ENCODE data around the gene FBXL19.

FBXL19 gene, protein sequence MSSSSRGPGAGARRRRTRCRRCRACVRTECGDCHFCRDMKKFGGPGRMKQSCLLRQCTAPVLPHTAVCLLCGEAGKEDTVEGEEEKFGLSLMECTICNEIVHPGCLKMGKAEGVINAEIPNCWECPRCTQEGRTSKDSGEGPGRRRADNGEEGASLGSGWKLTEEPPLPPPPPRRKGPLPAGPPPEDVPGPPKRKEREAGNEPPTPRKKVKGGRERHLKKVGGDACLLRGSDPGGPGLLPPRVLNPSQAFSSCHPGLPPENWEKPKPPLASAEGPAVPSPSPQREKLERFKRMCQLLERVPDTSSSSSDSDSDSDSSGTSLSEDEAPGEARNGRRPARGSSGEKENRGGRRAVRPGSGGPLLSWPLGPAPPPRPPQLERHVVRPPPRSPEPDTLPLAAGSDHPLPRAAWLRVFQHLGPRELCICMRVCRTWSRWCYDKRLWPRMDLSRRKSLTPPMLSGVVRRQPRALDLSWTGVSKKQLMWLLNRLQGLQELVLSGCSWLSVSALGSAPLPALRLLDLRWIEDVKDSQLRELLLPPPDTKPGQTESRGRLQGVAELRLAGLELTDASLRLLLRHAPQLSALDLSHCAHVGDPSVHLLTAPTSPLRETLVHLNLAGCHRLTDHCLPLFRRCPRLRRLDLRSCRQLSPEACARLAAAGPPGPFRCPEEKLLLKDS

DNA sequence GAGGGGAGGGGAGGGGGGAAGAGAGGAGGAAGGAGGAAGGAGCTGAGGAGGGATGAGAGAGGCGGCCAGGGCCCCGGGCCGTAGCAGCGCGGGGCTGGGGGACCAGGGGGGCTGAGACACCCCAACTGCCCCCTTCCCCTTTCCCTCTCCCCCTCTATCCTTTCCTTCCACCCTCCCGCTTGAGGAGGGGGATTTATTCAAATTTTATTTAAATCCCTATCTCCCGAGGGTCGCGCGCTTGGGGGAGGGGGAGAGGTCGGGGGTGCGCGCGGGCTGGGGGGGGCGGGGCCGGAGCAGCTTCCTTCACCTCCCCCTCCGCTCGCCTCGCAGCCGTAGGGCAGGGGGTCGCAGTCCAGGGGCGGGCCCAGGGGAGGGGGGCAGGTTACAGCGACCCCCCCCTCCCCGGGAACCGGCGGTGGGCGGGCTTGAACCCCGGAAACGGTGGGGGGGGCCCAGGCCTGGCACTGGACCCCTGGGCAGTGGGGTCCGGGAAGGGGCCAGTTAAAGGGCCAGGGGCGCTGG lies at the start of gene FBXL19:
TSS of gene FBXL19 (plus strand) at position 19 of the 522 bp plus-strand sequence. CDS start 2,183 bp downstream, outside the sequence.
- Histone ChIP-seq H3K27me3 (ENCODE audit: control insufficient read depth, insufficient read depth, low read length) (no peaks in the 10 kb centered on the region), H3K9ac (ENCODE audit: low read length) (peak within 1 kb of the TSS; percentile 74), H3K4me3 (ENCODE audit: low read length) (peak within 1 kb of the TSS; percentile 63), H3K9me3 (ENCODE audit: control insufficient read depth, low read depth, low read length) (no peaks in the 10 kb centered on the region), H3K36me3 (ENCODE audit: control insufficient read depth, low read depth, low read length) (peaks cover 7% of the 10 kb centered on the region), H3K4me1 (ENCODE audit: control insufficient read depth, low read depth, low read length) (no peaks in the 10 kb centered on the region), H3K27ac (ENCODE audit: low read length) (peak within 1 kb of the TSS; percentile 88)

DNA sequence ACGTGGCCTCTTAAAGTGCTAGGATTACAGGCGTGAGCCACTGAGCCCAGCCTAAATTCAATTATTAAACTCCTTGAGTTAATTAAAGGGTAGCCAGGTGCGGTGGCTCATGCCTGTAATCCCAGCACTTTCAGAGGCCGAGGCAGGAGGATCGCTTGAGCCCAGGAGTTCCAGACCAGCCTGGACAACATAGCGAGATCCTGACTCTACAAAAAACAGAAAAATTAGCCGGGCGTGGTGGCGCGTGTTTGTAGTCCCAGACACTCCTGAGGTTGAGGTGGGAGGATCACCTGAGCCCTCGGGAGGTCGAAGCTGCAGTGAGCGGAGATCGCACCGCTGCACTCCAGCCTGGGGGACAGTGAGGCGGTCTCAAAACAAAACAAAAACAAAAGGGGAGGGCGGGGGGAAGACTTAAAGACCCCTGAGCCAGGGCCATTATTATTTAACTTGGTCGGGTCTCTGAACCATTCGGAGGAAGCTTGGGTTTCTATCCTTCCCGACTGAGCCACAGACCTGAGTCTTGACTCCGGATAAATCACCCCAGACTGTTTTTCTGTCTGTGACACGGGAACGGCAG lies 49.0 kb upstream of the FBXL19 start:
- Histone ChIP-seq H3K9ac (ENCODE audit: low read length) (peak overlapping the region; percentile 99), H3K9me3 (ENCODE audit: control insufficient read depth, low read depth, low read length) (no peaks in the 10 kb centered on the region), H3K36me3 (ENCODE audit: control insufficient read depth, low read depth, low read length) (no peaks in the 10 kb centered on the region), H3K27me3 (ENCODE audit: control insufficient read depth, insufficient read depth, low read length) (peaks cover 32% of the 10 kb centered on the region), H3K4me1 (ENCODE audit: control insufficient read depth, low read depth, low read length) (peaks cover 10% of the 10 kb centered on the region), H3K4me3 (ENCODE audit: low read length) (peak overlapping the region; percentile 95), H3K27ac (ENCODE audit: low read length) (no peak overlapping the region)

DNA sequence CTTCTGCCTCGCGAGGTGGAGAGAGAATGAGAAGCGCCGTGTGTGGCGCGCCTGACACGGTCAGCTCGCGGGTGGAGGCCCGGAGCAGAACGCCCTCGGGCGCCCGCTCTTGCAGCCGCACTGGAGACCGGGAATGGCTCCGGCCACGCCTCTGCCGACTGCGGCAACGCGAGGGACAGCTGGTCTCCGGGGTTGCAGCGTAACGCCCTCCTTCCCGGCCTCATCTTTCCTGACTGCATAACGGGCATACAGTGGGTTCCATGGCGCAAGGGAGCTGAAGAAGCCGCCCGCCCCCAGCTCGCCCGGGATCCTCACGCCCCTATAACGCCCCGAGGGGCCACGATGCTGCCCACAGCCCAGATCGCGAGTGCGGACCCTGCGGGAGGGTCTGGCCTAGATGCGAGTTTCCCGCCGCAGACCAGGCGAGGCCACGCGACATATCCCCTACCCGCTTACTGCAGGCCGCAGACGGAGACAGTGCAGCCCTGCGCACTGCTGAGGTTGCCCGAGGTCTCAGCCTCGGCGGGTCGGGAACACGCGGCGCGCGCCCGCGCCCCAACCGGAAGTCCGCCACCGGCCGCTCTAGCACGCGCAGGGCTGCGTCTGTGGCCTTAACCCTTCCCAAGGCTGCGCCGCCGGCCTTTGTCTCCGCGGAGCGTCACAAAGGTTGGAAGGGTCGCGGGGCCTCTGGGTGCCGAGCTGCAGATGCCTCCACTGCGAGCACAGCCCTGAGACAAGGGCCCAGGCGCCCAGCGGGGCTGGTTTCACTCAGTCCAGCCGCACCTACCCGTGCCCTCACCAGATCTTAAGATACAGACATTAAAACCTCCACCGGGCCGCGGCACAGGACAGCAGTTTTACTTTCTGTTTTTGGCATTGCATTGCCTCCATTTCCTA lies 48.3 kb upstream of the FBXL19 start:
- peaks cover 10% of the 10 kb centered on the region for H3K4me1 ChIP-seq (ENCODE audit: control insufficient read depth, low read depth, low read length)
- H3K36me3 ChIP-seq (ENCODE audit: control insufficient read depth, low read depth, low read length), result no peaks in the 10 kb centered on the region
- H3K9me3 ChIP-seq (ENCODE audit: control insufficient read depth, low read depth, low read length), result no peaks in the 10 kb centered on the region
- peak overlapping the region; percentile 95 for H3K4me3 ChIP-seq (ENCODE audit: low read length)
- H3K27ac ChIP-seq (ENCODE audit: low read length), result peak overlapping the region; percentile 96
- H3K27me3 ChIP-seq (ENCODE audit: control insufficient read depth, insufficient read depth, low read length), result peaks cover 32% of the 10 kb centered on the region
- peak overlapping the region; percentile 99 for H3K9ac ChIP-seq (ENCODE audit: low read length)

DNA sequence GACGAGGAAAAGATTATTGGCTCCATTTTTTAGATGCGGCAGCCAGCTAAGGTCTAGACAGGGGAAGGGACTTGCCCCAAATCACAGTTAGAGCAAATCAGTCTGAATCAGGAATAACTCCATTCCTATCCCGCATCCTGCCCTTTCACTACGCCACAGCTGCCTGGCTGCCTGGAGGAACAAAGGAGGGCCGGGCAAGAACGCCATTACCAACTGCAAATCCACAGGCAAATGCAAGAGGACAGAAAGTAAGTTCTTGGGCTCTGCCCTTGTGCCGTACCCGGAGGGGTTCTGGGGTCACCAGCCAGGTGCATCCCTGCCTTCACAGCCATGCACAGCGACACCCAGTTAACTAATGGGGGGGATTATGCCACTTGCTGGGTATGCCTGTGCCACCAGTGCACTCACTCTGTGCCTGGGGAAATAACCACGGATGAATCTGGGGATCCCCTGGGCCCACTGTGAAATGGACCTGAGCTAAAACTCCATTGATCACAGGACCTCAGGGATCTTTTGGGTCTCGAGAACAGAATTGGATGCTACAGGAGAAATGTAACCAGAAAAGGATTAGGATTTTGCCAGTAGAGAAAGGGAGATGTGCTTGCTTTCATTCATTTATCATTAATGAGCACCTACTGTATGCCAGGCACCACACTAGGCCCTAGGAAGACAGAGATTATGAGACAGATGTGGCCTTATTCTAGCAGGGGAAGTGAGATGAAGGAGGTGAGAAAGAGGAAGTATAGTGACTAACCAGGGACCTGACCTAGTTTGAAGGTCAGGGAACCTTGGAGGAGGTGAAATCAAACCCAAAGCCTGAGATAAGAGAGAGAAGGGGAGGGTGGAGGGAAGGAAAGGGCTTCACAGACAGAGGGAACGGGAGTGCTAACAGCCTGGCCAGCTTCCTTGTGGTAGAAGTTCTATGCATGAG lies 47.2 kb upstream of the FBXL19 start:
- peaks cover 10% of the 10 kb centered on the region for H3K4me1 ChIP-seq (ENCODE audit: control insufficient read depth, low read depth, low read length)
- no peaks in the 10 kb centered on the region for H3K36me3 ChIP-seq (ENCODE audit: control insufficient read depth, low read depth, low read length)
- H3K27me3 ChIP-seq (ENCODE audit: control insufficient read depth, insufficient read depth, low read length), result peaks cover 32% of the 10 kb centered on the region
- peak overlapping the region; percentile 96 for H3K27ac ChIP-seq (ENCODE audit: low read length)
- peak overlapping the region; percentile 95 for H3K4me3 ChIP-seq (ENCODE audit: low read length)
- peak overlapping the region; percentile 99 for H3K9ac ChIP-seq (ENCODE audit: low read length)
- no peaks in the 10 kb centered on the region for H3K9me3 ChIP-seq (ENCODE audit: control insufficient read depth, low read depth, low read length)

DNA sequence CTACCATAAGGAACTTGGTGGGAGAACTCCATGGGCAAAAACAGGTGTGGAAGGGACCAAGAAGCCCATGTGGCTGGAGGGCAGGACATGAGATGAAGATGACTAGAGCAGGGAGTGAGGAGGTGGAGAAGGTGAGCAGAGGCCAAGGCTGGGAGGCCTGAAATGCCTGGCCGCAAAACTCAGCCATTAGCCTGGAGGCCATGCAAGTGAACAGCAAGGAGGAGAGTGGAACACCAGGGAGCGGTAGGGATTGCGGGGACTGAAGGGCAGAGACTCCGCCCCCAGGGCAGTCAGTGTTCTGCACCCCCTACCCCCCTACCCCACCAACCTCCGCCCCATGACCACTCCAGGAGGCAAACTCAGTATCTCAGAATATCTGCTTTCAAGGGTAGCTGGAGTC lies 46.5 kb upstream of the FBXL19 start:
- Histone ChIP-seq H3K27me3 (ENCODE audit: control insufficient read depth, insufficient read depth, low read length) (peaks cover 28% of the 10 kb centered on the region), H3K4me3 (ENCODE audit: low read length) (peak overlapping the region; percentile 95), H3K4me1 (ENCODE audit: control insufficient read depth, low read depth, low read length) (peaks cover 10% of the 10 kb centered on the region), H3K9me3 (ENCODE audit: control insufficient read depth, low read depth, low read length) (no peaks in the 10 kb centered on the region), H3K36me3 (ENCODE audit: control insufficient read depth, low read depth, low read length) (no peaks in the 10 kb centered on the region), H3K9ac (ENCODE audit: low read length) (peak overlapping the region; percentile 99), H3K27ac (ENCODE audit: low read length) (no peak overlapping the region)

DNA sequence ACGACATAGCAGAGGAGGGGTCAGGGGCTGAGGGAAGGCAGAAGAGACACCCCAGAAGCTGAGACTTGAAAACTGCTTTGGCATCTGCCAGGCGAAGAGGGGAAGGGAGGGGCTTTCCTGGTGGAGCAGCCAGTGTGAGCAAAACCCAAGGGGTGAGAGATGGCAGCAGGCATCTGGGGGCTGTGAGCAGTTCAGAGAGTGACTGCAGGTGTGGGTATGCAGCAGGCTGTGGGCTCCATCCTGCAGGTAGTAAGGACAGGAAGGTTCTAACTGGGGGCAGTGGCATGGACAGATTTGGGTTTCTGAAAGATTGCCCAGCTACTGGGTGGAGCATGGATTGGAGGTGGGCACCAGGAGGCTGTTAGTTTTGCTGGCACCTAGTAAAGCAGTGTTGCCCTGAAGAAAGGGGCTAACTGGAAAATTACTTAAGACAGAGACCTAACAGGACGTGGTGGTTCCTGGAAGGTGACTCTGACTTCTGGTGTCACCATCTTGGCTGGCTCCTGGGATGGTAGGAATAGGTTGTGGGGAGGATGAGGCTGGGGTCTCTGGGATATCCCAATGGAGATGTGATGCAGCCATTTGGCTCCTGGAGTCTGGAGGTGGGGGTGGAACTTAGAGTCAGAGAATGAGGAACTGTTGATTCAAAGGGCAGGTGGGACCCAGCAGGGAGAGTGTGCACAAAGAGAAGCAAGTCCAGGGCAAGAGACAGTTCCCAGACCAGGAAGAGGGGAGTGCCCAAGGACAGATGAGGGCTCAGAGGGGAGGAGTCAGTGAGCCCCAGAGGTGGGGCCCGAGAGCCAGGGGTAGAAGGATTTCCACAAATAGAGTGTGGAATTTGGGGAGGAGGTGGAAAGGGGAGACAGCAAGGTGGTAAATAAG lies 40.7 kb upstream of the FBXL19 start:
- H3K4me1 ChIP-seq (ENCODE audit: control insufficient read depth, low read depth, low read length), result no peaks in the 10 kb centered on the region
- no peak overlapping the region for H3K9ac ChIP-seq (ENCODE audit: low read length)
- no peak overlapping the region for H3K27ac ChIP-seq (ENCODE audit: low read length)
- H3K9me3 ChIP-seq (ENCODE audit: control insufficient read depth, low read depth, low read length), result no peaks in the 10 kb centered on the region
- H3K27me3 ChIP-seq (ENCODE audit: control insufficient read depth, insufficient read depth, low read length), result no peaks in the 10 kb centered on the region
- peaks cover 9% of the 10 kb centered on the region for H3K36me3 ChIP-seq (ENCODE audit: control insufficient read depth, low read depth, low read length)
- no peak overlapping the region for H3K4me3 ChIP-seq (ENCODE audit: low read length)

DNA sequence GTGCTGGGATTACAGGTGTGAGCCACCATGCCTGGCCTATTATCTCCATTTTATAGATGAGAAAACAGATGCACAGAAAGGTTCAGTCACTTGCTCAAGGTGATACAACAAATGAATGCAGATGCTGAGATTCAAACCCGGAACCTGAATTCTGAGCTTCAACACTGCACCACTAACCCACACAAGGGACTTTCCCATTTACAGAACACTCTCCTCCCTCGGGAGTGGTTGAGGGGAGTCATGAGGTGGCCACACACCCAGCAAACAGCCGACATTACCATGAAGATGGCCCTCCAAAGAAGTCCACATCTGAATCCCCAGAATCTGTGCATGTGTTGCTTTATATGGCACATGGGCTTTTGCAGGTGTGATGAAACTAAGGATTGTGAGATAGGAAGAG lies 38.6 kb upstream of the FBXL19 start:
- H3K36me3 ChIP-seq (ENCODE audit: control insufficient read depth, low read depth, low read length), result peaks cover 15% of the 10 kb centered on the region
- H3K9ac ChIP-seq (ENCODE audit: low read length), result no peak overlapping the region
- no peaks in the 10 kb centered on the region for H3K27me3 ChIP-seq (ENCODE audit: control insufficient read depth, insufficient read depth, low read length)
- H3K4me1 ChIP-seq (ENCODE audit: control insufficient read depth, low read depth, low read length), result no peaks in the 10 kb centered on the region
- H3K27ac ChIP-seq (ENCODE audit: low read length), result no peak overlapping the region
- H3K4me3 ChIP-seq (ENCODE audit: low read length), result no peak overlapping the region
- H3K9me3 ChIP-seq (ENCODE audit: control insufficient read depth, low read depth, low read length), result no peaks in the 10 kb centered on the region

DNA sequence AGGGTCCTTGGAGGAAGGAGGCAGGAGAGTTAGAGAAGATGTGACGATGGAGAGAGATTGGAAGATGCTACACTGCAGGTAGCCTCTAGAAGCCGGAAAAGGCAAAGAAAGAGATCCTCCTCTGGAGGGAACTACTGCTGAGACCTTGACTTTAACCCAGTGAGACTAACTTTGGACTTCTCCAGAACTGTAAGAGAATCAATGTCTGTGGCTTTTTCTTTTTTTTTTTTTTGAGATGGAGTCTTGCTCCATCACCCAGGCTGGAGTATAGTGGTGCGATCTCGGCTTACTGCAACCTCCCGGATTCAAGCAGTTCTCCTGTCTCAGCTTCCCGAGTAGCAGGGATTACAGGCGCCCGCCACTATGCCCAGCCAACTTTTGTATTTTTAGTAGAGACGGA lies 38.2 kb upstream of the FBXL19 start:
- H3K27me3 ChIP-seq (ENCODE audit: control insufficient read depth, insufficient read depth, low read length), result no peaks in the 10 kb centered on the region
- no peaks in the 10 kb centered on the region for H3K4me1 ChIP-seq (ENCODE audit: control insufficient read depth, low read depth, low read length)
- peaks cover 15% of the 10 kb centered on the region for H3K36me3 ChIP-seq (ENCODE audit: control insufficient read depth, low read depth, low read length)
- no peak overlapping the region for H3K9ac ChIP-seq (ENCODE audit: low read length)
- H3K9me3 ChIP-seq (ENCODE audit: control insufficient read depth, low read depth, low read length), result no peaks in the 10 kb centered on the region
- H3K27ac ChIP-seq (ENCODE audit: low read length), result no peak overlapping the region
- no peak overlapping the region for H3K4me3 ChIP-seq (ENCODE audit: low read length)

DNA sequence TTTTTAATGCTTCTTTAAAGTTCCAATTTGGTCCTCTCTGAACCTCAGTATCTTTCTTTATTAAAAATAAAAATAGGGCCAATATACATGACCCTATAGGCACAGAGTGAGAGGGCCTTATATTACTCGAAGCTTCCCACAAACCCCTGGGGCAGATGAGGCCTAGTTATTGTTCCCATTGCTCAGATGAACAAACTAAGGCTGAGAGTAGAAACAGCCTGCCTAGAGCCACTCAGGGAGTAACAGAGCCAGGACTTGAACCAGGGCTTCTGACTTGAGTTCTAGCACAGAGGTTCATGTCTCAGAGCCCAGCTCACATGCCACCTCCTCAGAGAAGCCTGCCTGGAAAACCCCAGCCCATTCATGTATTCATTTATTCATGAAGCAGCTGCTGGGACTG lies 37.2 kb upstream of the FBXL19 start:
- Histone ChIP-seq H3K27me3 (ENCODE audit: control insufficient read depth, insufficient read depth, low read length) (no peaks in the 10 kb centered on the region), H3K36me3 (ENCODE audit: control insufficient read depth, low read depth, low read length) (peaks cover 15% of the 10 kb centered on the region), H3K9ac (ENCODE audit: low read length) (no peak overlapping the region), H3K4me3 (ENCODE audit: low read length) (no peak overlapping the region), H3K9me3 (ENCODE audit: control insufficient read depth, low read depth, low read length) (no peaks in the 10 kb centered on the region), H3K27ac (ENCODE audit: low read length) (no peak overlapping the region), H3K4me1 (ENCODE audit: control insufficient read depth, low read depth, low read length) (no peaks in the 10 kb centered on the region)

Measured in iPS-18a (cell line).